Cardiac fibroblast (primary cell): ENCODE results near the gene SBDS.
A peak's percentile ranks its signal among the peaks of the same experiment; 100 is the strongest.
"Not testable (repeated sequence)": the region's sequence is repeated elsewhere in the genome, so short reads cannot be mapped to it uniquely, and the experiment has no call there.

Source experiments
- DNase-seq, 2 donors: peaks; one replicate each; pipeline versions ENCODE4 v3.0.0 to v3.0.0-alpha.2; 2010; ENCODE audit warnings: low read depth in 2 of 2
- H3K4me3 ChIP-seq, 2 donors: replicated peaks in 1 of 2; 1 replicate in 1 of 2; 2 replicates in 1 of 2; pipeline ENCODE4 v1.5.1; 2011; ENCODE audit warnings: low read depth in 2 of 2, low read length in 2 of 2, mild to moderate bottlenecking in 2 of 2, moderate library complexity in 1 of 2
- CTCF ChIP-seq: IDR thresholded peaks from one replicate; pipeline ENCODE4 v1.5.1; 2011; ENCODE audit warnings: low read depth, mild to moderate bottlenecking, low read length, inconsistent platforms

Gene SBDS

GRCh38 chr7:67021260-67021659 is 25.9 kb upstream of the SBDS start:
- DNase-seq = no peak
- no peak for TF ChIP-seq CTCF
- H3K4me3 ChIP-seq = no peak overlapping the region

GRCh38 chr7:67019562-67020390 is 24.4 kb upstream of the SBDS start:
- TF ChIP-seq CTCF = no peak
- peak in 1 of 2 donors; percentile 41 for DNase-seq
- no peak overlapping the region for H3K4me3 ChIP-seq

- TF ChIP-seq CTCF = no peak
- no peak for DNase-seq
- no peak overlapping the region for H3K4me3 ChIP-seq
Observed at GRCh38 chr7:67018940-67019339, 23.6 kb upstream of the SBDS start.

- not testable (repeated sequence) for H3K4me3 ChIP-seq, DNase-seq
Observed at GRCh38 chr7:67017971-67018370, 22.6 kb upstream of the SBDS start.

- not testable (repeated sequence) for DNase-seq, H3K4me3 ChIP-seq
Observed at GRCh38 chr7:67014076-67014622, 18.8 kb upstream of the SBDS start.

- DNase-seq, H3K4me3 ChIP-seq: not testable (repeated sequence)
Observed at GRCh38 chr7:67009677-67010076, 14.3 kb upstream of the SBDS start.

GRCh38 chr7:67008260-67008659 is 12.9 kb upstream of the SBDS start:
- no peak for TF ChIP-seq CTCF
- no peak for DNase-seq
- H3K4me3 ChIP-seq = no peak overlapping the region

- DNase-seq = no peak
- TF ChIP-seq CTCF = no peak
- no peak overlapping the region for H3K4me3 ChIP-seq
Observed at GRCh38 chr7:67006965-67007364, 11.6 kb upstream of the SBDS start.

- not testable (repeated sequence) for DNase-seq, H3K4me3 ChIP-seq
Observed at GRCh38 chr7:67004145-67004544, 8.8 kb upstream of the SBDS start.
